ENCODE results near the gene OPN1SW. TPM values are rescaled to one million over a fixed set of nuclear protein-coding genes. Genes with fewer than 3 reads are reported as not detected.

Gene OPN1SW
- total RNA-seq, 1 experiment from 2014 or later, result 2.1 TPM

GRCh38 chr7:128763541-128763940 lies 12.1 kb downstream of the OPN1SW start:
- DNase-seq (ENCODE audit: low read depth), result no peak

GRCh38 chr7:128759242-128759641 lies 16.4 kb downstream of the OPN1SW start:
- DNase-seq (ENCODE audit: low read depth), result no peak

GRCh38 chr7:128758553-128758952 lies 17.0 kb downstream of the OPN1SW start:
- no peak for DNase-seq (ENCODE audit: low read depth)

GRCh38 chr7:128757203-128757602 lies 18.4 kb downstream of the OPN1SW start:
- no peak for DNase-seq (ENCODE audit: low read depth)

GRCh38 chr7:128755819-128756476 lies 19.6 kb downstream of the OPN1SW start:
- peak; percentile 96 for DNase-seq (ENCODE audit: low read depth)

GRCh38 chr7:128755075-128755818 lies 20.3 kb downstream of the OPN1SW start:
- DNase-seq (ENCODE audit: low read depth), result no peak

GRCh38 chr7:128752251-128752650 lies 23.3 kb downstream of the OPN1SW start:
- DNase-seq (ENCODE audit: low read depth), result no peak

- DNase-seq (ENCODE audit: low read depth), result no peak
These were observed 28.1 kb downstream of the OPN1SW start for GRCh38 chr7:128747327-128748079.

- no peak for DNase-seq (ENCODE audit: low read depth)
These were observed 29.9 kb downstream of the OPN1SW start for GRCh38 chr7:128745706-128746105.

GRCh38 chr7:128744366-128744905 lies 31.2 kb downstream of the OPN1SW start:
- DNase-seq (ENCODE audit: low read depth), result no peak

GRCh38 chr7:128743112-128743772 lies 32.4 kb downstream of the OPN1SW start:
- peak; percentile 60 for DNase-seq (ENCODE audit: low read depth)

GRCh38 chr7:128742206-128742605 lies 33.4 kb downstream of the OPN1SW start:
- peak; percentile 82 for DNase-seq (ENCODE audit: low read depth)

GRCh38 chr7:128741491-128741890 lies 34.1 kb downstream of the OPN1SW start:
- DNase-seq (ENCODE audit: low read depth), result peak; percentile 19

GRCh38 chr7:128740996-128741395 lies 34.6 kb downstream of the OPN1SW start:
- DNase-seq (ENCODE audit: low read depth), result peak; percentile 81

GRCh38 chr7:128739990-128740682 lies 35.5 kb downstream of the OPN1SW start:
- DNase-seq (ENCODE audit: low read depth), result no peak

- DNase-seq (ENCODE audit: low read depth), result peak; percentile 98
These were observed 36.3 kb downstream of the OPN1SW start, which contains the start of gene CALU for GRCh38 chr7:128739048-128739962. Gene CALU, plus strand, starts transcription at chr7:128739359. Its CDS starts 9,225 bp downstream, at chr7:128748584.

GRCh38 chr7:128738570-128739047 lies 37.0 kb downstream of the OPN1SW start:
- no peak for DNase-seq (ENCODE audit: low read depth)

GRCh38 chr7:128737867-128738385 lies 37.7 kb downstream of the OPN1SW start:
- peak; percentile 82 for DNase-seq (ENCODE audit: low read depth)

GRCh38 chr7:128737441-128737840 lies 38.2 kb downstream of the OPN1SW start:
- DNase-seq (ENCODE audit: low read depth), result no peak
